AG04449 (cell line): ENCODE measurements around the gene PDP2.

Experiments used
- CTCF ChIA-PET: fragments of 350-600 bp; formaldehyde crosslinking; extraction: SDS; loops from one replicate; lab custom pipeline; 2021; ENCODE audit warnings: antibody characterized with exemption; lab: Yijun Ruan, JAX
- POLR2A ChIA-PET: fragments of 400-600, 350-600 bp; formaldehyde crosslinking; extraction: SDS; loops from one replicate; lab custom pipeline; 2020; ENCODE audit warnings: antibody characterized with exemption, inconsistent platforms; lab: Yijun Ruan, JAX
- DNase-seq: peaks from one replicate; pipeline ENCODE4 v3.0.0-alpha.2; 2010; ENCODE audit warnings: low read depth, low spot score
- H3K4me3 ChIP-seq: 2 replicates; pipeline ENCODE4 v1.5.1; 2011; ENCODE audit warnings: low read depth, mild to moderate bottlenecking, control low read depth, low read length
- TF ChIP-seq, protein P1 (sequence below): IDR thresholded peaks from one replicate; pipeline ENCODE4 v1.5.1; 2011; ENCODE audit warnings: mild to moderate bottlenecking, moderate library complexity, low read length, control low read depth, inconsistent platforms; ENCODE audit not compliant: insufficient read depth; ENCODE audit errors: missing control alignments

PDP2 gene

DNA sequence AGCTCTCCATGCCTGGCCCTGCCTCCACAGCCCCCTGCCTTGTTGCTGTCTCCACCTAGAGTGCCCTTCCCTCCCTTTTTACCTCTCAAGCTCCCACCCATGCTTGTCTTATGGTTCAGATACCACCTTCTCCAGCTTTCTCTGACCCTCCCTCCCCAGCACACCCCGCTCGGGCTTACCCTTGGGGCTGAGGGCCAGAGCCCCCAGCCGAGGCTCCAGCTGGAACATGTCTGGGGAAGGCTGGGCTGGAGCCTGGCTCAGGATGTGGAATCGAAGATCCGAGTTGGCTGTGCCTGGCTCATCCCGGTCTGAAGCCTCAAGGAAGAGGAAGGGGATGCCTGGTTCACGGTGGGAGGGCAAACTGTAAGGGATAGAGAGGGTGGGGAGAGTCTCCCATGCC, 34.7 kb downstream of the PDP2 start:
- DNase-seq: no peak
- POLR2A ChIA-PET: no interaction called here
- CTCF ChIA-PET: interaction anchor here (15.4 kb wide), 1 partner anchor 13 kb away, joined by 350 read pairs; no protein-coding TSS in a partner anchor
- no peak overlapping the region for H3K4me3 ChIP-seq
- TF ChIP-seq, protein P1, sequence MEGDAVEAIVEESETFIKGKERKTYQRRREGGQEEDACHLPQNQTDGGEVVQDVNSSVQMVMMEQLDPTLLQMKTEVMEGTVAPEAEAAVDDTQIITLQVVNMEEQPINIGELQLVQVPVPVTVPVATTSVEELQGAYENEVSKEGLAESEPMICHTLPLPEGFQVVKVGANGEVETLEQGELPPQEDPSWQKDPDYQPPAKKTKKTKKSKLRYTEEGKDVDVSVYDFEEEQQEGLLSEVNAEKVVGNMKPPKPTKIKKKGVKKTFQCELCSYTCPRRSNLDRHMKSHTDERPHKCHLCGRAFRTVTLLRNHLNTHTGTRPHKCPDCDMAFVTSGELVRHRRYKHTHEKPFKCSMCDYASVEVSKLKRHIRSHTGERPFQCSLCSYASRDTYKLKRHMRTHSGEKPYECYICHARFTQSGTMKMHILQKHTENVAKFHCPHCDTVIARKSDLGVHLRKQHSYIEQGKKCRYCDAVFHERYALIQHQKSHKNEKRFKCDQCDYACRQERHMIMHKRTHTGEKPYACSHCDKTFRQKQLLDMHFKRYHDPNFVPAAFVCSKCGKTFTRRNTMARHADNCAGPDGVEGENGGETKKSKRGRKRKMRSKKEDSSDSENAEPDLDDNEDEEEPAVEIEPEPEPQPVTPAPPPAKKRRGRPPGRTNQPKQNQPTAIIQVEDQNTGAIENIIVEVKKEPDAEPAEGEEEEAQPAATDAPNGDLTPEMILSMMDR: no peak

GRCh38 chr16:66916518-66916917, 36.2 kb downstream of the PDP2 start:
- TF ChIP-seq, protein P1: no peak
- POLR2A ChIA-PET: no interaction called here
- DNase-seq: no peak
- no peak overlapping the region for H3K4me3 ChIP-seq
- CTCF ChIA-PET: interaction anchor here (0.7 to 15.4 kb wide), 3 partner anchors 10 to 86 kb away, joined by 3 to 350 read pairs (median 11); partner anchors contain the start of genes NAE1 and RRAD

- TF ChIP-seq, protein P1: no peak
- DNase-seq: no peak
- no peak overlapping the region for H3K4me3 ChIP-seq
- POLR2A ChIA-PET: no interaction called here
- CTCF ChIA-PET: interaction anchor here (0.7 to 15.4 kb wide), 4 partner anchors 9 to 37 kb away, joined by 3 to 350 read pairs (median 8); partner anchors contain the start of gene RRAD
These were observed 37.4 kb downstream of the PDP2 start for GRCh38 chr16:66917741-66918140.

GRCh38 chr16:66918355-66918754, 38.0 kb downstream of the PDP2 start:
- CTCF ChIA-PET: interaction anchor here (0.7 to 15.4 kb wide), 5 partner anchors 8 to 88 kb away, joined by 3 to 350 read pairs (median 4); partner anchors contain the start of genes NAE1 and RRAD
- no peak for DNase-seq
- TF ChIP-seq, protein P1: no peak
- no peak overlapping the region for H3K4me3 ChIP-seq
- POLR2A ChIA-PET: no interaction called here

DNA sequence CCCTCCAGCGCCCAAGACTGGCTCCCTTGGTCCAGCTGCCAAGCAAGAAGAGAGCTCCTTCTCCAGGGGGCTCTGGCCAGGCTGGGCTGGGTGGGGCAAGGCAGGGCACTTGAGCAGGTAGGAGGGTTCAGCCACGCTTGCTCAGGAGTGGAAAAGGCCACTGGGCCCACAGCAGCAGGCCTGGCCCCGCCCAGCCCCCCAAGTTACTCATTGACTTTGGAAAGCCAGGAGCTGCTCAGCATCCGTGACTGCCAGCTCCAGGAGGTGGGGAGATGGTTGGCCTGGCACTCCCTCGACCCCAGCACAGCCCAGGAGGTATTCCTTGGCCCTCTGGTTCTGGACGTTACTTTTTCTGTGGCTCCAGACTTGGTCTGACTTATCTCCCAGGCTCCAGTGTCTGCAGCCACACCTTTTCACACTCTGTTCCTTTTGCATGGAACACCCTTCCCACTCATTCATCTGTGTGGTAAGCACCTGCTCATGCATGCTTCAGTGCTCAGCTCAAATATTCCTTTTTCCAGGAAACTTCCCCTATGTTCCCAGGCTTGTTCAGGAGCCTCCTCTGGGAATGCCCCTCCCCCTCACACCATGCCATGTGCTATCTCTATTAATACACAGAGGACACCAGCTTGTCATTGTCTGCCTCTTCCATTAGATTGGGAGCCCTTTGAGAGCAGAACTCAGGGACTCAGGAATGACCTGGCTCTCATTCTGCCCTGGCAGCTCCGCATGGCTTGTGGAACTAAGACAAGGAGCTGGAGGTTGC, 38.7 kb downstream of the PDP2 start, which contains the start of gene CDH16:
CDH16 (minus strand) TSS at position 83 of the 766 bp plus-strand sequence. CDS start 820 bp downstream, outside the sequence.
- POLR2A ChIA-PET: no interaction called here
- no peak for DNase-seq
- CTCF ChIA-PET: interaction anchor here (1.0 to 15.4 kb wide), 4 partner anchors 8 to 89 kb away, joined by 4 to 350 read pairs (median 8); partner anchors contain the start of genes NAE1 and RRAD
- no peak within 1 kb of the TSS for H3K4me3 ChIP-seq
- TF ChIP-seq, protein P1: no peak
